Spleen (tissue), 11 donors: ENCODE data around the gene NUFIP1. TPM values are rescaled to one million over a fixed set of nuclear protein-coding genes. Genes with fewer than 3 reads are reported as not detected.
"Not testable (repeated sequence)": the region's sequence is repeated elsewhere in the genome, so short reads cannot be mapped to it uniquely, and the experiment has no call there.

ENCODE experiments used
- DNase-seq: peaks from one replicate; pipeline ENCODE4 v3.0.0-alpha.2; 2020
- H3K27ac ChIP-seq, 8 donors: fragments of 200-600 bp; sonication (generic) in 7 of 8; 1 replicate in 4 of 8; 2 replicates in 4 of 8; pipeline versions ENCODE4 v1.5.0 to v1.8.0; 2016 to 2021; ENCODE audit warnings: inconsistent platforms in 4 of 8, mild to moderate bottlenecking in 4 of 8, moderate library complexity in 1 of 8
- H3K27me3 ChIP-seq, 7 donors: fragments of 200-600 bp; sonication (generic) in 6 of 7; replicated peaks in 1 of 7; 1 replicate in 4 of 7; 2 replicates in 3 of 7; pipeline versions ENCODE4 v1.5.0 to v1.8.0; 2016 to 2021; ENCODE audit warnings: inconsistent platforms in 3 of 7, mild to moderate bottlenecking in 1 of 7
- H3K36me3 ChIP-seq, 6 donors: fragments of 200-600 bp; sonication (generic) in 5 of 6; 1 replicate in 4 of 6; 2 replicates in 2 of 6; pipeline versions ENCODE4 v1.5.0 to v1.8.0; 2016 to 2021; ENCODE audit warnings: inconsistent platforms in 2 of 6
- H3K4me1 ChIP-seq, 6 donors: fragments of 200-600 bp; sonication (generic) in 5 of 6; 1 replicate in 3 of 6; 2 replicates in 3 of 6; pipeline versions ENCODE4 v1.5.0 to v1.8.0; 2016 to 2021; ENCODE audit warnings: inconsistent platforms in 3 of 6
- H3K4me3 ChIP-seq, 8 donors: fragments of 200-600 bp; sonication (generic) in 7 of 8; 1 replicate in 4 of 8; 2 replicates in 4 of 8; pipeline versions ENCODE4 v1.5.0 to v1.8.0; 2016 to 2021; ENCODE audit warnings: inconsistent platforms in 4 of 8, mild to moderate bottlenecking in 4 of 8, moderate library complexity in 2 of 8
- H3K9me3 ChIP-seq, 8 donors: fragments of 200-600 bp; sonication (generic) in 7 of 8; 1 replicate in 4 of 8; 2 replicates in 4 of 8; pipeline versions ENCODE4 v1.5.0 to v1.8.0; 2016 to 2021; ENCODE audit warnings: inconsistent platforms in 4 of 8
- POLR2A ChIP-seq, 3 donors: fragments of 450-650 bp; IDR thresholded peaks; one replicate each; pipeline ENCODE4 v1.5.1; 2017; ENCODE audit warnings: antibody characterized with exemption in 3 of 3, mild to moderate bottlenecking in 1 of 3
- POLR2AphosphoS5 ChIP-seq, 3 donors: sonication (generic); formaldehyde crosslinking; IDR thresholded peaks; one replicate each; pipeline ENCODE4 v1.5.1; 2017; ENCODE audit warnings: antibody characterized with exemption in 3 of 3
- WGBS, 5 donors: extraction: QIAGEN DNeasy Blood & Tissue Kit in 3 of 5; methylation state at CpG; one replicate each; pipeline versions ENCODE4 v1.1.5 to v1.1.7; 2013 to 2018; 5-methylcytosine and 5-hydroxymethylcytosine counted together
- intact Hi-C: fragments of 100-400 bp; cut with DNase I; formaldehyde crosslinking; loops from one replicate; pipeline ENCODE4 v1.15.0; 2023; ENCODE audit warnings: low total_unique reads
- polyA plus RNA-seq, 3 donors: library from polyadenylated mRNA; stranded (reverse); fragments of 200-250 nt; gene quantifications; one replicate each; pipeline ENCODE4 v1.2.1, GENCODE V29; 2013
- total RNA-seq, 7 donors: library from RNA; depleted of rRNA in 3 of 7; stranded (reverse); fragments of >200 nt in 3 of 7; fragmentation: NEBNext Ultra II Directional in 4 of 7; extraction: Animal tissue kit (Norgen Biotek cat#: 25700) in 4 of 7; gene quantifications; one replicate each; pipeline versions ENCODE4 v1.1.0 to v1.2.1, GENCODE V29; 2016 to 2021
- TF ChIP-seq, protein P1 (sequence below), 11 experiments: fragments of 200-600 bp in 7 of 11; fragments of 450-650 bp in 4 of 11; sonication (generic) in 4 of 11; IDR thresholded peaks in 8 of 11; conservative IDR thresholded peaks in 3 of 11; 1 replicate in 7 of 11; 2 replicates in 4 of 11; pipeline versions ENCODE4 v1.4.0 to v1.8.0; 2016 to 2021; ENCODE audit warnings: antibody characterized with exemption in 11 of 11, inconsistent platforms in 4 of 11, mild to moderate bottlenecking in 1 of 11
- donor health status: healthy with polysubstance abuse.
- donor health status: DM: no; HTN: no; CAD: no; lungs with moderate emphysema.
- donor health status: DM: no; HTN: no; CAD: no.
- donor health status: Bipolar disorder and iron deficiency.
- donor health status: healthy.
- donor health status: DM: no; HTN: no; CAD: no.
- donor health status: DM: yes; HTN: yes; CAD: no.

Gene NUFIP1
- total and polyA plus RNA-seq, 10 donors = 2.1 to 4.9 (median 3.3) TPM

- no peak overlapping the region for H3K4me3 ChIP-seq
- intact Hi-C loops = no loop called here
- no peak overlapping the region for H3K27ac ChIP-seq
- TF ChIP-seq, protein P1, sequence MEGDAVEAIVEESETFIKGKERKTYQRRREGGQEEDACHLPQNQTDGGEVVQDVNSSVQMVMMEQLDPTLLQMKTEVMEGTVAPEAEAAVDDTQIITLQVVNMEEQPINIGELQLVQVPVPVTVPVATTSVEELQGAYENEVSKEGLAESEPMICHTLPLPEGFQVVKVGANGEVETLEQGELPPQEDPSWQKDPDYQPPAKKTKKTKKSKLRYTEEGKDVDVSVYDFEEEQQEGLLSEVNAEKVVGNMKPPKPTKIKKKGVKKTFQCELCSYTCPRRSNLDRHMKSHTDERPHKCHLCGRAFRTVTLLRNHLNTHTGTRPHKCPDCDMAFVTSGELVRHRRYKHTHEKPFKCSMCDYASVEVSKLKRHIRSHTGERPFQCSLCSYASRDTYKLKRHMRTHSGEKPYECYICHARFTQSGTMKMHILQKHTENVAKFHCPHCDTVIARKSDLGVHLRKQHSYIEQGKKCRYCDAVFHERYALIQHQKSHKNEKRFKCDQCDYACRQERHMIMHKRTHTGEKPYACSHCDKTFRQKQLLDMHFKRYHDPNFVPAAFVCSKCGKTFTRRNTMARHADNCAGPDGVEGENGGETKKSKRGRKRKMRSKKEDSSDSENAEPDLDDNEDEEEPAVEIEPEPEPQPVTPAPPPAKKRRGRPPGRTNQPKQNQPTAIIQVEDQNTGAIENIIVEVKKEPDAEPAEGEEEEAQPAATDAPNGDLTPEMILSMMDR (IDR thresholded peaks at IDR 0.05 in 8 of 11, conservative IDR thresholded peaks at IDR 0.05 in 3 of 11) = no peak
- no peak for TF ChIP-seq POLR2A (IDR thresholded peaks at IDR 0.05)
- TF ChIP-seq POLR2AphosphoS5 (IDR thresholded peaks at IDR 0.05) = no peak
- H3K27me3 ChIP-seq = no peaks in the 10 kb centered on the region
- H3K4me1 ChIP-seq = no peaks in the 10 kb centered on the region
- no peaks in the 10 kb centered on the region for H3K9me3 ChIP-seq
- 87 to 94% (median 90%) methylated on average over 2 of the region's 2 CpGs for WGBS, 5 donors
- H3K36me3 ChIP-seq = peaks cover 0 to 53% (median 2%) of the 10 kb centered on the region in 6 donors
- DNase-seq = no peak
Measured at GRCh38 chr13:44952671-44953070, 36.6 kb downstream of the NUFIP1 start.

DNA sequence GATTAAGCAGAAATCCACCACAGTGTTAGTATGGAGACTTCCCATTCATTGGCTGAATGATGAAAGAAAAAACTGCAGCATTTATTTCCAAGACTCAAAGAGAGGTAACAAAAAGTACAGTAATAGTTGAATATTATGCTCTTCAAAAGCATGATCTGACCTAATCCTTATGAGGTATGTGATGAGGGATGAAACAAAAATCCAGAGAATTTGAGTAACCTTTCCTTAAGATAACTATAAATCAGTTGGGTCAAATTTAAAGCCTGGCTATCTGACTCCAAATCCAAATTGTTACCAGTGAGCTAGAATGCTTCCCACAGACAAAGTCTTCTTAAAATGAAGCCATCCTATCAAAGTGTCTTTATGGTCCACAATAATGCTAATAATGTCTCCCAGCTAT, 38.1 kb downstream of the NUFIP1 start:
- H3K27ac ChIP-seq = no peak overlapping the region
- H3K4me3 ChIP-seq = no peak overlapping the region
- H3K36me3 ChIP-seq = peaks cover 0 to 42% (median 2%) of the 10 kb centered on the region in 6 donors
- no peak for DNase-seq
- no peak for TF ChIP-seq POLR2AphosphoS5 (IDR thresholded peaks at IDR 0.05)
- no peak for TF ChIP-seq POLR2A (IDR thresholded peaks at IDR 0.05)
- TF ChIP-seq, protein P1 (IDR thresholded peaks at IDR 0.05 in 8 of 11, conservative IDR thresholded peaks at IDR 0.05 in 3 of 11) = no peak
- intact Hi-C loops = no loop called here
- no peaks in the 10 kb centered on the region for H3K27me3 ChIP-seq
- H3K4me1 ChIP-seq = no peaks in the 10 kb centered on the region
- no peaks in the 10 kb centered on the region for H3K9me3 ChIP-seq

- H3K4me1 ChIP-seq, H3K4me3 ChIP-seq, H3K27ac ChIP-seq, DNase-seq, H3K9me3 ChIP-seq, intact Hi-C loops, H3K27me3 ChIP-seq: not testable (repeated sequence)
- WGBS, 5 donors = 82 to 85% (median 85%) methylated on average over 4 of the region's 4 CpGs
- H3K36me3 ChIP-seq = peaks cover 0 to 38% (median 4%) of the 10 kb centered on the region in 6 donors
Measured at GRCh38 chr13:44943411-44943810, 45.9 kb downstream of the NUFIP1 start.

- Histone ChIP-seq H3K27me3 (no peaks in the 10 kb centered on the region), H3K9me3 (no peaks in the 10 kb centered on the region), H3K4me1 (peaks cover 0 to 7% (median 0%) of the 10 kb centered on the region in 6 donors), H3K4me3 (no peak overlapping the region), H3K36me3 (peaks cover 0 to 27% (median 4%) of the 10 kb centered on the region in 6 donors), H3K27ac (no peak overlapping the region)
- WGBS, 5 donors = 76 to 96% (median 82%) methylated on average over 2 of the region's 2 CpGs
- no peak for DNase-seq
- intact Hi-C loops = no loop called here
- TF ChIP-seq, protein P1 (IDR thresholded peaks at IDR 0.05 in 8 of 11, conservative IDR thresholded peaks at IDR 0.05 in 3 of 11) = no peak
- TF ChIP-seq POLR2AphosphoS5 (IDR thresholded peaks at IDR 0.05) (no peak), POLR2A (IDR thresholded peaks at IDR 0.05) (no peak)
Measured at GRCh38 chr13:44938854-44939253, 50.4 kb downstream of the NUFIP1 start.

DNA sequence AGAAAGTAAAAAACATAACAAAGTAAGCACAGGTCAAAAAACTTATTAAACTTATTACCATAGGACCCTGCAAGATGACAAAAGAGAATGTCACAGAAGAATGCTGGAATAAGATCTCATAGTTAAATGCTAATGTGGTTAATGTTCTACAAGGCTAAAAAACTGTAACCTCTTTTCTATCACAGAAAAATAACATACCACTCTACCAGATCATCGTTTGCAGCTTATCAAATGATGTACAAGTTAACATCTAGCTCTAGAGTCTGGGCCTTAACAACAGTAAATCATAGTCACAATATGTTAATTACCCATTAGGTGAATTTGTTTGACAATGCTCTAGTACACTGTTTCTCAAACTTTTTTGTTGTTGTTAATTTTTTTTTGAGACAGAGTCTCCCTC, 53.0 kb downstream of the NUFIP1 start:
- no peak overlapping the region for H3K4me3 ChIP-seq
- no peaks in the 10 kb centered on the region for H3K9me3 ChIP-seq
- H3K4me1 ChIP-seq = peaks cover 0 to 25% (median 5%) of the 10 kb centered on the region in 6 donors
- H3K27ac ChIP-seq = no peak overlapping the region
- H3K36me3 ChIP-seq = peaks cover 0 to 5% (median 2%) of the 10 kb centered on the region in 6 donors
- TF ChIP-seq, protein P1 (IDR thresholded peaks at IDR 0.05 in 8 of 11, conservative IDR thresholded peaks at IDR 0.05 in 3 of 11) = no peak
- no peak for TF ChIP-seq POLR2A (IDR thresholded peaks at IDR 0.05)
- TF ChIP-seq POLR2AphosphoS5 (IDR thresholded peaks at IDR 0.05) = no peak
- intact Hi-C loops = no loop called here
- no peaks in the 10 kb centered on the region for H3K27me3 ChIP-seq
- WGBS, 5 donors = 81 to 93% (median 86%) methylated on average over 1 of the region's 1 CpG
- no peak for DNase-seq
